Activated CD4-positive, alpha-beta T cell treated with anti-CD3 and anti-CD28 coated beads, Interleukin-2, Interleukin-6, amounts not matched to agents 100 ng/mL and 50 ng/mL, durations not matched to agents 16 hours and 8 hours (primary cell): ENCODE results near the gene GRIP1.

Experiments used
- DNase-seq: peaks from one replicate; pipeline ENCODE4 v3.0.0-alpha.2; 2020

GRIP1 gene

DNA sequence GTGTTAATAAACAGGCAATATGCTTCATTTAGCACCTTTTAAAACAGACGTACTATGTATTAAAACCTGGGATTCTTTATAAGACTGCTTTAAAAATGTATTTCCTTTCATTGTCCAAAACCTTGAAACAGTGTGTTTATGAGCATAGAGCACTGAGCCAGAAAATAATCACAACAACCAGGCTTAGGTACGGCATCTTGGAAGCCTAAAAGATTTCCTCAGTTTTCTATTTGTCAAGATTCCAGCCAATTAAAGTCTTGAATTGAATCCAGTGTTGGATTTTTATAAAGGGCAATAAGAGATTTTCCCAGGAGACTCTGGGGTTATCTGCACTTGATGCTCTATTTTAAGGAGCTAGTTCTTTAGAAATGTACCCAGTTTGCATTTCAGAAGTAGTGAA lies 80.3 kb downstream of the GRIP1 start:
- DNase-seq, result no peak

GRCh38 chr12:66598079-66598478 lies 80.8 kb downstream of the GRIP1 start:
- no peak for DNase-seq

GRCh38 chr12:66596199-66596598 lies 82.7 kb downstream of the GRIP1 start:
- DNase-seq, result no peak

DNA sequence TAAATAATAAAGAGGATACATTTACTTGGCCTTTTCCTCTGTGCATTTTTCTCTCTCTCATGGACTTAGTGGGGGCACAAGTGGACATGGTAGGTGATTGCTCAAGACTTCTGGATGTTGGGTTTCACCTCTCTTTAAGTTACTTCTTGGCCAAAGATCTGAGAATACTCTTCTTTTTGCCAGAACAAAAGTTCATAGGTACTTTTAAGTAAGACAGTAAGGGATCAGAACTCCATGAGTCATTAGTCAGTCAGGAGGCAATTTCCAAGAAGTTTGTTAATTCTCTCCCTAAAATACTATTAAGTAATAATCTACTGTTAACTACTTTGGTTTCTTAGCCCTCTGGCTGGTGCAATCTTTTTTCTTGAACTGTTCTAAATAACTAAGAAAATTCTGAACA lies 84.2 kb downstream of the GRIP1 start:
- no peak for DNase-seq

GRCh38 chr12:66590275-66590985 lies 88.4 kb downstream of the GRIP1 start:
- no peak for DNase-seq

DNA sequence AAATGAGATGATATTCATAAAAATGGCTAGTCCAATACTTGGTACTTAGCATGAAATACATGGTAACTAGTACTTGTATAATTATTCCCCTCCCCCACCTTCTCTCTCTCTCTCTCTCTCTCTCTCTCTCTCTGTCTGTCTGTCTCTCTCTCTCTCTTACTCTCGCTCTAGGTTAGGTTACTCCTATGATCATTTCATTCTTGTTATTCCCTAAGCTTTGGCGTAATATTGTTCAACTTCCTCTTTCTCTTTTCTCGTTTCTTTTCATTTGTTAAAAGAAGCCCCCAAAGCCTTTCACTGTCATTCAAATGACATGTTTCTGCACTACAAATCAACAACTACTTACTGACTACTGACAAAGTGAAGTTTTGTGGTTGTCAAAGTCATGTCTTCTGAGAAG lies 89.8 kb downstream of the GRIP1 start:
- no peak for DNase-seq

- no peak for DNase-seq
These were observed 91.0 kb downstream of the GRIP1 start for GRCh38 chr12:66587912-66588311.

DNA sequence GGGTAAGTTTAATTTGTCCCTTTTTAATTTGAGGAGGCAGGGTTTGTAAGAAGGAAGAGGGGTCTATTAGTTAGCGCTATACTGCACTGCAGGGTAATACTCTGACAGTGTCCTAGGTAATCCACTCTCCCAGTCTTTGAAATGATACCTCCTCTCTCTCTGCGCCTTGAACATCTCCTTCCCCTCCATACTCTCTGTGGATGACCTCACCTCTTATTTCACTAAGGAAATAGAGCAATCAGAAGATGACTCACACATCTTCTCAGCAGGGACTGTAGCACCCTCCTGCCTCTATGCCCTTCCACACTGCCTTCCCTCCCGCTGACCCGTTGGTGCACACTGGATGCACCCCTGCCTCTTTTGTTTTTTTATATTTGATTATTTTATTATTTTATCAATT lies 94.2 kb downstream of the GRIP1 start:
- no peak for DNase-seq

GRCh38 chr12:66573605-66574004 lies 105.3 kb downstream of the GRIP1 start:
- DNase-seq, result no peak

- DNase-seq, result no peak
These were observed 106.0 kb downstream of the GRIP1 start for GRCh38 chr12:66572845-66573244.

GRCh38 chr12:66571361-66571915 lies 107.4 kb downstream of the GRIP1 start:
- DNase-seq, result no peak

DNA sequence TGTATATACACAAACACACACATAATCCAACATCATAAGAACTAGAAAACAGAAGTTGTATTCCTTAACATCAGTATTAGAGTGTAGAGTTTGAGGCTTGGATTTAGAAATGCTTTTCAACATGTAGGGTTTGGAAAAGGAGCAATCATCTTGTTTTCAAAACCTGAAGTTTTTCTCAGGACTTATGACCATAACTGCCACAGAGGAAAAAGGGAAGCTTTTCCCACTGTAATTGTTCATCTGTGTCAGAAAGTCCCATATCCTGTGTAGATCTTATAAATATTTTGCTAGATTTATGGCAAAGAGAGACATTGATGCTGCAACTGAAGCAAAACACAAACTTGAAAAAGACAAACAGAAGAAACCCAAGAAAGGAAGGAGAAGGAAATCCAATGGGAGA lies 115.7 kb downstream of the GRIP1 start:
- no peak for DNase-seq

DNA sequence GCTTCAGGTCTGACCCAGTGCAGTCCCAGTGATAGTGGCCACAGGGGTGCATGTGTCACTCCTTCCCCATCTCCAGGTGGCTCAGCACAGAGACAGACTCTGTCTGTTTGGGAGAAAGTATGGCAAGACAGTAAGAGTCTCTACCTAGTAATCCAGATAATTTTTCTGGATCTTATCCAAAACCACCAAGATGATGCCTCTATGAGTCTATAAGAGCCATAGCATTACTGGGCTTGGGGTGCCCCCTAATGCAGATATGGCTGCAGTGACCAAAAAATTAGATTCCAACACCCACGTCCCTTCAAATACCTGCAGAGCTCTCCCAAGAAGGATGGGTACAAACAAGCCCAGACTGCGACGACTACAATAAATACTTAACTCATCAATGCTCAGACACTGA lies 123.8 kb downstream of the GRIP1 start:
- no peak for DNase-seq

GRCh38 chr12:66552716-66553115 lies 126.2 kb downstream of the GRIP1 start:
- no peak for DNase-seq

DNA sequence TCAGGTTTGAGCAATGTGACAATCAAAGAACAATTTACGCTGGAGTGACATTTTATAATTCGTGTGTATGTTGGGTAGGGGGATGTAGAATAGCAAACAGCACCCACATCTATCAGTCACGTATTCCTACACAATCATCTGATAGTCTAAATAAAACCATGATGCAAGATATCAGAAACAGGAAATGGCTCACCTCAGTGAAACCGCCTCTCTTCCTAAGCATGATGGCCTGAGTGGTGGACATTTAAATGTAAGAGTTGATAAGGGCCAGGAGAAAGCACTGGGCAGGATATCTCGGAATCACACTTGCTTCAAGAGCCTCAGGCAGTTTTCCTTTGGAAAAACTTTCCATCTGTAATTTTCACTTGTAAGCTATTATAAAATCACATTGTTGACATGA lies 128.2 kb downstream of the GRIP1 start:
- no peak for DNase-seq

GRCh38 chr12:66549050-66549389 lies 129.9 kb downstream of the GRIP1 start:
- DNase-seq, result no peak

DNA sequence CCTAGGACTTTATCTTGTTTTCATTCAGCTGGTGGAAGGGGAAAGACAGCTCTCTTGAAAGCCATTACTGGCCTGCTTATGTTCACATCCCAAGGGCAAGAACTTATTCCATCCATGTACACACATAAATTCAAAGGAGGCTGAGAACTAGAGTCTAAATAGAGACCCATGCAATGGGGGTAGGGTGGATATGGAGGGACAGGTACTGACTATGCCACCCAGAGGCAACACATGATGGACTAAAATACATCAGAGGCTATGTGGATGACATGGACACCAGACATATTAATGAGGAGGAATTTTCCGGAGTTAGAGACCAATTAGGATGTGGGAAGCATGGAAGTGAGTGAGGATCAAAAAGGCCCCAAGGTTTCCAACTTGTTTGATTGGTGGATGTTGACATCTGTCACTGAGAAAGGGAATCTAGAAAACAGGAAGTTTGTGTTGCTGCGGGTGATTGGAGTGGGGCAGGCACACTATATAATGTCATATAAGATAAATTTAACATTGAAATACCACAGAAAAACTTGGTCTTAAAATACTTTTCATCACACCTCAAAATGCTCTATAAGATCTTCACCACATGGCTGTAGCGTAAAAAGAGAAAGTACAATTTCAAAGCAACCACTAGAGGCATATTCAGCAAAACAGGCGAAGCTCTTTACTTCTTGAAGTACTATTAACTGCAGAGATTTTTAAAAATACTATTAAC lies 130.4 kb downstream of the GRIP1 start:
- no peak for DNase-seq

DNA sequence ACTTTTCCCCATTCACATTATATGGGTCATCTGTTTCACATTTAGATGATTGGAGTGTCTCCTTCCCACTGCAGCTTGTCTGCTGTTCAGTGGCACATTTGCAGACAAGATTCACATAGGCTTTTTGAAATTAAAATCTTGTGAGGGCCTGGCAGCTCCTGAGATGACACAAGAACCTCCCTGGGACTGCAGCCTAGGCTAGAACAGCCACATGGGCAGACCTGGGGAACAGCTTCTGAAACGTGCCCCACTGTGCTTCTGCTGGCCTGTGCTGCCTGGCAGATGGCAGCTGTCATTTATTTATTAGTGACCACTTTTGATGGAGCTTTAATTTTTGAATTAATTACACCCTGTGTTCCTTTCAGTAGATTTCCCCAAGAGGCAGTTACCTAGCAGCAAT lies 137.4 kb downstream of the GRIP1 start:
- no peak for DNase-seq

- DNase-seq, result no peak
These were observed 139.4 kb downstream of the GRIP1 start for GRCh38 chr12:66539431-66539830.

GRCh38 chr12:66538970-66539369 lies 139.9 kb downstream of the GRIP1 start:
- DNase-seq, result no peak

DNA sequence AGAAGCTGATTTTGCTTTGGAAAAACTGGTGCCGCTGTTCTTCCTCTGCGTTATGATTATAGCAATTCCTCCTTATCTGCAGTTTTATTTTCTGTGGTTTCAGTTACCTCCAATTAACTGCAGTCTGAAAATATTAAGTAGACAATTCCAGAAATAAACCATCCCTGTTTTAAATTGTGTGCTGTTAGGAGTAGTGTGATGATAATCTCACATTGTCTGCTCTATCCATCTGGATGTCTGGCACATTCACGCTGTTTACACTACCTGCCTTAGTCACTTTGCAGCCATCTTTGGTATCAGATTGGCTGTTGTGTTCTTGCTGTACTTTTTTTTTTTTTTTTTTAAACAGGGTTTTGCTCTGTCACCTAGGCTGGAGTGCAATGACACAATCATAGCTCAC lies 141.0 kb downstream of the GRIP1 start:
- DNase-seq, result no peak

DNA sequence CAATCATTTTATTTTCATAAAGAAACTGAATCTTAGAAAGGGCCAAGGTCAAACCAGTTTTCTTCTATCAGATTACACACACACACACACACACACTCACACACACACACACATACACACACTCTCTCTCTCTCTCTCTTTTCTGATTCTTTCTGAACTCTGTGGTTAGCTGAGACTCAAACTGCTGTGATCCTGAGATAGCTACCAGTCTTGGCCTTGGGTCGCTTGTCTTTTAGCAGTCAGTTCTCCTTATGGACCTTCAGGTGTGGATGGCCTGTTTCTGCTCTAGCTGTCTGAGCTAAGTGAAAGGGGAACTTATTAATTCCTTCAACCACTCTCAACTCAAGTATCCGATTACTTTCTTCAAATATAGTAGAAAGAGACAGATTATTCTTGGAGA lies 145.1 kb downstream of the GRIP1 start:
- DNase-seq, result no peak

GRCh38 chr12:66531766-66532165 lies 147.1 kb downstream of the GRIP1 start:
- DNase-seq, result no peak

- DNase-seq, result no peak
These were observed 148.9 kb downstream of the GRIP1 start for GRCh38 chr12:66529934-66530333.

DNA sequence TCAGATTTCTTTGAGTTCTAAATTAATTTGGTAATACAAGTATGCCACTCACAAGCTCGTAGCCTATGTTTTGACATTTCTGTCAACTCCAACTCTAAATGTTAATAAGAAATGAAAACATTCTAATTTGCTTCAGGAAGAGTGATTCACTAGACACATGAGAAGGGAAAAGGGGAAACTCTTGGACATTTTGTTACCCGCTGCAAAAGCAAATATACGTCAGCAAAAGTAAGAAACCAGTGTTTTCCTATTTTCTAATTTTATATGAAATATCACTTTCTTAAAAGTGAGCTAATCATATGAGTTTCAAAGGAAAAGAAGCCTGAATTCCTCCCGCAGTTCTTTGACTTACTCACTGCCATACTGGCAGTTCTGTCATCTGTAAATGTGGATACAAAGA lies 162.3 kb downstream of the GRIP1 start:
- DNase-seq, result no peak
